Small intestine (tissue), 7 donors: ENCODE measurements around the gene SCRN1. TPM values are rescaled to one million over a fixed set of nuclear protein-coding genes. Genes with fewer than 3 reads are reported as not detected.
A peak's percentile ranks its signal among the peaks of the same experiment; 100 is the strongest.

Source experiments
- DNase-seq, 2 donors: peaks; one replicate each; pipeline versions ENCODE4 v3.0.0 to v3.0.0-alpha.2; 2013
- FAIRE-seq: peaks from 2 replicates; lab custom pipeline; 2012; peaks lifted over from hg19 to GRCh38; lab: Jason Lieb, UNC
- H3K27ac ChIP-seq, 3 donors: one replicate each; pipeline ENCODE4 v1.5.1; 2013; ENCODE audit warnings: low read length in 2 of 3, mild to moderate bottlenecking in 2 of 3, control low read depth in 1 of 3, inconsistent platforms in 1 of 3, low read depth in 1 of 3, moderate library complexity in 1 of 3
- H3K27me3 ChIP-seq, 3 donors: one replicate each; pipeline ENCODE4 v1.6.1; 2013; ENCODE audit warnings: low read length in 3 of 3, inconsistent platforms in 1 of 3; ENCODE audit not compliant: control insufficient read depth in 3 of 3, insufficient read depth in 3 of 3
- H3K36me3 ChIP-seq, 3 donors: one replicate each; pipeline ENCODE4 v1.6.1; 2013; ENCODE audit warnings: low read length in 3 of 3, inconsistent platforms in 1 of 3, low read depth in 1 of 3, mild to moderate bottlenecking in 1 of 3, moderate library complexity in 1 of 3; ENCODE audit not compliant: control insufficient read depth in 3 of 3, insufficient read depth in 2 of 3
- H3K4me1 ChIP-seq, 3 donors: one replicate each; pipeline ENCODE4 v1.6.1; 2013; ENCODE audit warnings: low read length in 2 of 3, inconsistent platforms in 1 of 3, low read depth in 1 of 3, mild to moderate bottlenecking in 1 of 3, moderate library complexity in 1 of 3; ENCODE audit not compliant: control insufficient read depth in 3 of 3, insufficient read depth in 2 of 3
- H3K4me3 ChIP-seq, 3 donors: one replicate each; pipeline ENCODE4 v1.5.1; 2013; ENCODE audit warnings: low read length in 3 of 3, control low read depth in 1 of 3, inconsistent platforms in 1 of 3, low read depth in 1 of 3, mild to moderate bottlenecking in 1 of 3, moderate library complexity in 1 of 3
- H3K9me3 ChIP-seq, 2 donors: one replicate each; pipeline ENCODE4 v1.6.1; 2013; ENCODE audit warnings: low read depth in 1 of 2, low read length in 1 of 2; ENCODE audit not compliant: control insufficient read depth in 2 of 2, insufficient read depth in 1 of 2
- WGBS, 3 donors: extraction: QIAGEN DNeasy Blood & Tissue Kit; methylation state at CpG; one replicate each; pipeline ENCODE4 v1.1.7; 2013; 5-methylcytosine and 5-hydroxymethylcytosine counted together
- polyA plus RNA-seq, 4 donors: library from polyadenylated mRNA; stranded (reverse) in 3 of 4; unstranded in 1 of 4; fragments of 200-250 nt in 3 of 4; fragments of 120-200 nt in 1 of 4; gene quantifications; one replicate each; pipeline versions ENCODE4 v1.2.1 to v1.2.3, GENCODE V29; 2013
- donor health status: healthy with polysubstance abuse.
- donor health status: control.
- donor health status: control.
- donor health status: Bipolar disorder and iron deficiency.
- donor health status: healthy.

The SCRN1 gene
- polyA plus RNA-seq, 4 donors, result 1.3 to 16.9 (median 7.4) TPM

- peaks cover 0 to 5% (median 4%) of the 10 kb centered on the region in 3 donors for H3K4me1 ChIP-seq
- FAIRE-seq, result no peak
- WGBS, 3 donors, result 43 to 70% (median 62%) methylated on average over 2 of the region's 2 CpGs
- H3K9me3 ChIP-seq, result no peaks in the 10 kb centered on the region
- no peak overlapping the region for H3K4me3 ChIP-seq
- no peaks in the 10 kb centered on the region for H3K36me3 ChIP-seq
- peaks cover 0 to 10% (median 3%) of the 10 kb centered on the region in 3 donors for H3K27me3 ChIP-seq
- DNase-seq, result no peak
- no peak overlapping the region for H3K27ac ChIP-seq
Observed at GRCh38 chr7:29987083-29987482, 2.5 kb downstream of the SCRN1 start.

- no peaks in the 10 kb centered on the region for H3K27me3 ChIP-seq
- DNase-seq (no peak), FAIRE-seq (no peak)
- peaks cover 0 to 4% (median 0%) of the 10 kb centered on the region in 3 donors for H3K4me1 ChIP-seq
- H3K4me3 ChIP-seq, result no peak overlapping the region
- no peak overlapping the region for H3K27ac ChIP-seq
- H3K9me3 ChIP-seq, result no peaks in the 10 kb centered on the region
- H3K36me3 ChIP-seq, result no peaks in the 10 kb centered on the region
Observed at GRCh38 chr7:29980151-29980550, 9.4 kb downstream of the SCRN1 start.

GRCh38 chr7:29977886-29978651 lies 11.5 kb downstream of the SCRN1 start:
- no peak for FAIRE-seq
- H3K4me3 ChIP-seq, result no peak overlapping the region
- 84 to 91% (median 88%) methylated on average over 8 of the region's 8 CpGs for WGBS, 3 donors
- H3K27me3 ChIP-seq, result no peaks in the 10 kb centered on the region
- H3K36me3 ChIP-seq, result no peaks in the 10 kb centered on the region
- H3K27ac ChIP-seq, result no peak overlapping the region
- no peaks in the 10 kb centered on the region for H3K9me3 ChIP-seq
- DNase-seq, result no peak
- peaks cover 0 to 4% (median 0%) of the 10 kb centered on the region in 3 donors for H3K4me1 ChIP-seq

GRCh38 chr7:29976673-29977415 lies 12.8 kb downstream of the SCRN1 start:
- no peak overlapping the region for H3K4me3 ChIP-seq
- H3K36me3 ChIP-seq, result no peaks in the 10 kb centered on the region
- DNase-seq (peak in 1 of 2 donors; percentile 46), FAIRE-seq (no peak)
- H3K27me3 ChIP-seq, result no peaks in the 10 kb centered on the region
- no peaks in the 10 kb centered on the region for H3K9me3 ChIP-seq
- H3K27ac ChIP-seq, result peak overlapping the region in 1 of 3 donors; percentile 54
- 66 to 77% (median 76%) methylated on average over 6 of the region's 6 CpGs for WGBS, 3 donors
- peaks cover 0 to 4% (median 0%) of the 10 kb centered on the region in 3 donors for H3K4me1 ChIP-seq

GRCh38 chr7:29976266-29976665 lies 13.3 kb downstream of the SCRN1 start:
- 70 to 84% (median 81%) methylated on average over 4 of the region's 4 CpGs for WGBS, 3 donors

GRCh38 chr7:29975561-29975960 lies 14.0 kb downstream of the SCRN1 start:
- Histone ChIP-seq H3K27ac (no peak overlapping the region), H3K4me3 (no peak overlapping the region), H3K9me3 (no peaks in the 10 kb centered on the region), H3K4me1 (peaks cover 0 to 4% (median 0%) of the 10 kb centered on the region in 3 donors), H3K27me3 (no peaks in the 10 kb centered on the region), H3K36me3 (no peaks in the 10 kb centered on the region)
- 88 to 94% (median 90%) methylated on average over 1 of the region's 1 CpG for WGBS, 3 donors
- no peak for FAIRE-seq
- no peak for DNase-seq

More at GRCh38 chr7:29976266-29976665, 13.3 kb downstream of the SCRN1 start:
- Histone ChIP-seq H3K4me3 (no peak overlapping the region), H3K36me3 (no peaks in the 10 kb centered on the region), H3K27ac (peak overlapping the region in 1 of 3 donors; percentile 54), H3K27me3 (no peaks in the 10 kb centered on the region), H3K4me1 (peaks cover 0 to 4% (median 0%) of the 10 kb centered on the region in 3 donors), H3K9me3 (no peaks in the 10 kb centered on the region)
- no peak for DNase-seq
- no peak for FAIRE-seq

- FAIRE-seq, result no peak
- 89 to 97% (median 92%) methylated on average over 3 of the region's 3 CpGs for WGBS, 3 donors
Observed at GRCh38 chr7:29974286-29974685, 15.3 kb downstream of the SCRN1 start.

GRCh38 chr7:29972315-29972669 lies 17.3 kb downstream of the SCRN1 start:
- Histone ChIP-seq H3K4me3 (no peak overlapping the region), H3K9me3 (no peaks in the 10 kb centered on the region), H3K36me3 (peaks cover 0 to 5% (median 0%) of the 10 kb centered on the region in 3 donors), H3K4me1 (peaks cover 0 to 4% (median 0%) of the 10 kb centered on the region in 3 donors), H3K27me3 (no peaks in the 10 kb centered on the region), H3K27ac (no peak overlapping the region)
- DNase-seq (no peak), FAIRE-seq (no peak)
- 92 to 100% (median 95%) methylated on average over 1 of the region's 1 CpG for WGBS, 3 donors

More at GRCh38 chr7:29974286-29974685, 15.3 kb downstream of the SCRN1 start:
- DNase-seq, result no peak
- Histone ChIP-seq H3K4me3 (no peak overlapping the region), H3K9me3 (no peaks in the 10 kb centered on the region), H3K36me3 (no peaks in the 10 kb centered on the region), H3K27me3 (no peaks in the 10 kb centered on the region), H3K4me1 (peaks cover 0 to 4% (median 0%) of the 10 kb centered on the region in 3 donors), H3K27ac (no peak overlapping the region)
